Activated T-helper 1 cell treated with anti-CD3 and anti-CD28 coated beads, Interleukin-2, amount 50 U/mL, for 16 hours (primary cell): ENCODE results near the gene DYNLT1.
"Not testable (repeated sequence)": the region's sequence is repeated elsewhere in the genome, so short reads cannot be mapped to it uniquely, and the experiment has no call there.

Experiments used
- DNase-seq, 2 donors: peaks; one replicate each; pipeline ENCODE4 v3.0.0-alpha.2; 2020; ENCODE audit warnings: low read depth in 1 of 2, low spot score in 1 of 2

Gene DYNLT1

GRCh38 chr6:158663625-158664165 is 19.2 kb upstream of the DYNLT1 start:
- no peak for DNase-seq

DNA sequence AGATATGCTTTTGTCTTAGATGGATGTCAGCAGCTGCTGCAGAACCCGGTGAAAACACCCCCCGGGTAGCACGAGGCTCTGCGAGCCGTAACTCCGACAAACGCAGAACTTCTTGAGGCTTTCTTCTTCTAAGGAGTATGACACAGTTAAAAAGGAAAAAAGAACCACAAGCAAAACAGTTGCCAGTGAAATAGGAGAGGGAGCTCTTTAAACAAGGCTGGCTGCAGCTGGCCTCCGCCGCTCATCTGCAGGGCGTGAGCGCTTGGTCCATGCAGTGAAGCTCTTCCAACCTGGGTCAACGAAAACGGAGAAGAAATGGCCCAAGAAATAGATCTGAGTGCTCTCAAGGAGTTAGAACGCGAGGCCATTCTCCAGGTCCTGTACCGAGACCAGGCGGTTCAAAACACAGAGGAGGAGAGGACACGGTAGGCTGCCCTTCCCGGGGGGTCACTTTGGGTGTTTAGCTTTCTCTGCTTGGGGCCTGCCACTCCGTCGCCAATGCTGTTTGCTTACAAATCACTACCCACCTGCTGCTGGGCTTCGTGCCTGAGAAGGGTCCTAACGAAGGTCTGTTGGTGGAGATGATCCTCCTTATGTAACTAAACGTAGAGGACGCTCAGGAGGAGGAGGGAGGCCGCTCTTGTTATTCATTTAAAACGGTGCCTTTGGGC is 18.5 kb upstream of the DYNLT1 start:
- DNase-seq, result no peak

- DNase-seq, result no peak
Measured at GRCh38 chr6:158662607-158662953, 18.0 kb upstream of the DYNLT1 start.

DNA sequence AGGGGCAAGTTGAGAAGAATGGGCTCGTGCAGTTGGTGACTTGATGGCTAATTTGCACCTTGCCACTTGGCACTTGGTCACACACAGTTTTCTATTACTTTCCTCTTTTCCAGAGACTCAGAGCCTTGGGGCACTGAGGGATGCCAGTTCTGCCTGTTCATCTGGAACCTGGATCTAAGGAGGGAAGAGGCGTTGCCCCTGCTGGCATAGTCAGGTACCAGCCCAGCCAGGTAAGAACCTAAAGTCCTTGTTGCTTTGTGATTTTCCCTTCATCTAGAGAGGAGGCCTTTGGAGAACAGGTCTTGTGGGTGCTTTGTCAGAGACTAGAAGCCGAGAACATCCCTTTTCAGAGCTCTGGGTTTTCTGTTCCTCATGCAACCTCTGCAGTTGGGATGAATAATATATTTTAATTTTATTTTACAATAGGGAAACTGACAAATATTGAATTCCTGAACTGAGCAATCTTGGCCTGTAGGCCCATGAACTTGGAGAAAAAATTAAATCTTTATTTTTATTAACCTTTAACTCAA is 16.7 kb upstream of the DYNLT1 start:
- DNase-seq, result no peak

GRCh38 chr6:158660333-158660754 is 15.8 kb upstream of the DYNLT1 start:
- DNase-seq, result no peak

DNA sequence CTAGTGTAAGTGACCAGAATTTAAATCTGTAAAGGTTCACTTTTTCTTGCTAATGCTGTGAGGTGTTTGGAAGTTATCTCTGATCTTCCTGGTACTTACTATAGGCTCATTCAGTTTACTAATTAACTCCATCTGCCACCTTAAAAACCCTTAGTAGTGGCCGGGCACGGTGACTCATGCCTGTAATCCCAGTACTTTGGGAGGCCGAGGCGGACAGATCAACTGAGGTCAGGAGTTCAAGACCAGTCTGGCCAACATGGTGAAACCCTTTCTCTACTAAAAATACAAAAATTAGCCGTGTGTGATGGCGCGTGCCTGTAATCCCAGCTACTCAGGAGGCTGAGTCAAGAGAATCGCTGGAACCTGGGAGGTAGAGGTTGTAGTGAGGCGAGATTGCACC is 12.4 kb upstream of the DYNLT1 start:
- not testable (repeated sequence) for DNase-seq

DNA sequence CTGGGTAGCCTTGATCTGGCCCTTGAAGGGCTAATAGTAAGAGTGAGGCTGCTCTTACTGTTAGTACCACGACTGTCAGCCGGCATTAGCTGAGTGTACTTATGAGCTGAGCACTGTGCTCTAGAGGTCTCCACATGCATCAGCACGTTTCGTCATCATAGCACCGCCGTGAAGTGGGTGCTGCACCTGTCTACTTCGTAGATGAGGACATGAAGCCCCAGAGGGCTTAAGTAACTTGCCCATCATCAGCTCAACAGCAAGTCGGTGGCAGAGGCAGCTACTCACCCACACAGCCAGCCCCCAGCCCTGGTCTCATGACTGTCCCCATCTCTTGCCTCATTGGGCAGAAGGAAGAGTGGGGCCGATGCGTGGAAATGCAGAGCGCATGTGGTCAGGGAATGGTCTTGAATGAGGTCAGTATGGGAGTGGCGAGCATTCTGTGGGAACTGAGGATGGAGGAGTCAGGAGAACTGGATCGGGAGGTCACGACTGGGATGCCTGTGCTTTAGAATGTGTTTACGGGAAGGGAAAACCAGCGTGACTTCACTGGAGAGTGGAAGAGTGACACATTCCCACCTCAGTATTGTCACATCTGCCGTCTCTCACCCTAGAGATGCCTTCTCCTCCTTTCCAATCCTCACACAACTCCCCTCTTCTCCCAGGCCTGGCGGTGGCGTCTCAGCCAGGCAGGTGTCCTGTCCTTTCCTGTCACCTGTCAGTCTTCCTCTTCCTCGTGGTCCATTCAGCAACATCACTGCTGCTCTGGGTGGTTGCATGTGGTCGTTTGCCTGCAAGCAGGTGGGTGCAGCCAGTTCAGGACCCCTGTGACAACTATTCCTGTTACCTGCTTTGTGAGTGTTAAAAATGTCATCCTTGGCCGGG is 11.3 kb upstream of the DYNLT1 start:
- no peak for DNase-seq

DNA sequence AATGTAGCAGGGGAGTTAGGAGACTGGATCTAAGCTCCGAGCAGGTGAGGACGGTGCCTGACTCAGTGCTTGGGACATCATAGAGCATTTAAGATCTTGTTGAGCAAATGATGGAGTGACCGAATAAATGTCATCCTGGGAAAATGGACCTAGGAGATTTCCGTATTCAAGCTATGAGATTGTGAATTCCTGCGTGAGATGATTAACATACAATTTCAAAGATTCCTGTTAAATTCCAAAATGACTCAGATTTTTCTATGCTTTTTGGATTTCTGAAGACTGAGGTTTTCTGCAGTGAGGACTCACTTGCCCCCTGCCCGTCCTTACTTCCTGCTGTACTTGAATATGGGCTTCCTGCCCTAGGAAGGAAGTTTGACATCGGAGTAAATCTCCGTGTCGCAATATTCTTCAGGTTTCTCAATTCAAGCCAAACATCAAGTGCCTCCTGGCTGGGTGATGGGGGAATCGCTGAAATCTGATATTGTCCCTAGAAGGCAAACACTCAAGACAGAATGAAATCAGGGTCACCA is 10.5 kb upstream of the DYNLT1 start:
- no peak for DNase-seq

- DNase-seq, result no peak
Measured at GRCh38 chr6:158654498-158654897, 10.0 kb upstream of the DYNLT1 start.

GRCh38 chr6:158653577-158654354 is 9.2 kb upstream of the DYNLT1 start:
- peak; percentile 66 to 78 for DNase-seq

DNA sequence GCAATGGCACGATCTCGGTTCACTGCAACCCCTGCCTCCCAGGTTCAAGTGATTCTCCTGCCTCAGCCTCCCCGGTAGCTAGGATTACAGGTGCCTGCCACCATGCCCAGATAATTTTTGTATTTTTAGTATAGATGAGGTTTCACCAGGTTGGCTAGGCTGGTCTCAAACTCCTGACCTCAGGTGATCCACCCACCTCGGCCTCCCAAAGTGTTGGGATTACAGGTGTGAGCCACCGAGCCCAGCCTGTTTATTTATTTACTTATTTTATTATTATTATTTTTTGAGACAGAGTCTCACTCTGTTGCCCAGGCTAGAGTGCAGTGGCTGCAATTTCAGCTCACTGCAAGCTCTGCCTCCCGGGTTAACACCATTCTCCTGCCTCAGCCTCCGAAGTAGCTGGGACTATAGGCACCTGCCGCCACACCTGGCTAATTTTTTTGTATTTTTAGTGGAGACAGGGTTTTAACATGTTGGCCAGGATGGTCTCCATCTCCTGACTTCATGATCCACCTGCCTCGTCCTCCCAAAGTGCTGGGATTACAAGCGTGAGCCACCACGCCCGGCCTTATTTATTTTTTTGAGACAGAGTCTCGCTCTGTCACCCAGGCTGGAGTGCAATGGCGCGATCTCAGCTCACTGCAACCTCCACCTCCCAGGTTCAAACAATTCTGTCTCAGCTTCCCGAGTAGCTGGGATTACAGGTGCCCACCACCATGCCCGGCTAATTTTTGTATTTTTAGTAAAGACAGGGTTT is 7.6 kb upstream of the DYNLT1 start:
- not testable (repeated sequence) for DNase-seq

- peak; percentile 41 to 62 for DNase-seq
Measured at GRCh38 chr6:158649289-158650143, 5.0 kb upstream of the DYNLT1 start, which contains the start of gene SYTL3. Gene SYTL3 (plus strand): TSS chr6:158650054. CDS start chr6:158663269, 13,215 bp downstream.

- no peak for DNase-seq
Measured at GRCh38 chr6:158648682-158649131, 4.2 kb upstream of the DYNLT1 start.

- DNase-seq, result no peak
Measured at GRCh38 chr6:158647501-158647900, 3.0 kb upstream of the DYNLT1 start.

DNA sequence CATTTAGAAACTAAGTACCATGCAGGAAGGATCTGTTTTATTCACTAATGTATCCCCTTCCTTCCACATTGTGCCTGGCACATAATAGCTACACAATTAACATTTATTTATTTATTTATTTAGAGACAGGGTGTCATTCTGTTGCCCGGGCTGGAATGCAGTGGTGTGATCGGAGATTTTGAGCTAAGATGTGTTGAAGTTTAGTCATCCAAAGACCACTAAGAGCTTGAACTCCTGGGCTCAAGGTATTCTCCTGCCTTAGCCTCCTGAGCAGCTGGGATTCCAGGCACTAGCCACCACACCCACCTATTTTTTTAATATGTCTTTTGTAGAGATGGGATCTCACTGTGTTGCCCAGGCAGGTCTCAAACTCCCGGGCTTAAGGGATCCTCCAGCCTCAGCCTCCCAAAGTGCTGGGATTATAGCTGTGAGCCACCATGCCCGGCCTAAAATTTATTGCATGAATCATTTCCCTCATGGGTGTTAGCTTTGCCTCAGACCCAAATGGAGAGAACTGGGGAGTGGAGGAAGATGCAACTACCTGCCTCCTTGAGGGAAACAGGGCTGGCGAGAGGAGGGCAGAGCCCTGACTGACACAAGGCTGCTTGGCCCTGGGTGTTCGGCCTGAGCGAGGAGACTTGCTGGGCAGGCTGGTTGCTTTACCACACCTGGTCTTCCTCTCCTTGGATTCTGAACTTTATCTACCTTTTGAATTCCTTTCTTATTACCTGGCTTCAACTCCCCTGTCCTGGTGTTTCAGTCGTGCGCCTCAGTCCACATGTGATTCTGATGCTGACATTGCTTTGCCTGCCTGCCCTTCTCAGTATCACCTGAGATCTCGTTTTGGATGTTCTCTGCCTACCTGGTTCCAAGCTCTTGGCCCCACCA is 1.7 kb upstream of the DYNLT1 start:
- no peak for DNase-seq

DNA sequence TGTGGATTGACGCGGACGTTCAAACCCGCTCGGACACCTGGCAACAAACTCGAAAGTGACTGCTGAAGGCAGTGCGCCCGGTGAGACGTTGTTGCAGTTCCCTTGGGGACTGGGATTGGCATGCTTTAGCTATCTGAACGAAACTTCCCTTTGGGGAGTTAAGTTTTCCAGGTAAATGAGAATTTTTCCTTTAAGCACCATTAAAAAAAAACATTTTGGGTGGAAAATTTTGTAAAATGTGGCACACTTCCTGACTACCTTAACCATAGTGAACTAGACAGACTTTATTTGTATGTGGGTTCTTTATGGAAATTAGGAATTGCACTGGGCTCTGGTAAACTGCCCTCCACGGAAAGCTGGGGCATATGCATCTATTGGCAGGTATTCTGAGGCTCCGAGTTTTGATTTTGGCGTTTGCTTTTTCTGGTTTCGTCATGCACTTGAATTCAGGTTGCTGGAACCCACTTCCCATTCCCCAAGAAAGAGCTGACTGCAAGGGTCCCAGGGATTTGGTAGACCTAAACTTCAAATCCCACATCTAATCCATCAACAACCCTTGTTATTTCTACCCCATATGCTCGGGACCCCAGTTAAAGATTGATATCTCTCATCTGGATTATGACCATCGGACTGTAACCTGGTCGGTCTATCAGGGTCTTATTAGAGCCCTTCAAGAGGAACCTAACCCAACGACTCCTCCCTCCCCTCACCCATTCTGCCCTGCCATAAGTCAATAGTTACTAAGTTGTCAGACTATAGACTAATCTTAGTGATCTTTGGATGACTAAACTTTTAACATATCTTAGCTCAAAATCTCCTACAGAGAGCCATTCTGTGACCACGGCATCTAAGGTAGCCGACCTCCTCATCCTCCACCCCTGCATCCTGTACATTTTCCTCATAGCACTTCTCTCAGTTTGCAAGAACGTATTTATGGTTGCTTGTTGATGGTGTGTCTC is 800 bp upstream of the DYNLT1 start:
- no peak for DNase-seq

DNA sequence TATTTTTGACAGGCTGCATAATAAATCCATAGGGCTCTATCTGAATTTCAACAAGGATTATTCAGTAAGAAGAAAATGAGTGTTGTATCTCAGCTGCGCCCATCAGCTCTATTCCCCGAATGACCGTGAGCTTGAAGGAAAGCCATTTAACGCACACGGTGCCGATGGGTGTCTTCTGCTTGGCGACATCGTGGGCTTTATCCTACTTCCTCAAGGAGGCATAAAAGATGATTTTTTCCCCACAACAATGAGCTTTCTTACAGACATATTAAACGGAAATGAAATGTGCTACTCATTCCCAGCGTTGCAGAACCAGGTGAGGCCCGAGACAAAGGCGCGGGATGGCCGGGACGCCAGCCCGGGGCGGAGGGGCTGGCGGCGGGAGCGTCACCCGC is 710 bp downstream of the DYNLT1 start:
- DNase-seq, result no peak
